NCI-H2107 treated with DMSO at 0.1 percent for 48 hours (cell line): ENCODE results near the gene UFSP2.

Experiments
- DNase-seq: peaks from one replicate; lab custom pipeline; 2025; ENCODE audit not compliant: unreplicated experiment; lab: John Stamatoyannopoulos, UW

The UFSP2 gene

DNA sequence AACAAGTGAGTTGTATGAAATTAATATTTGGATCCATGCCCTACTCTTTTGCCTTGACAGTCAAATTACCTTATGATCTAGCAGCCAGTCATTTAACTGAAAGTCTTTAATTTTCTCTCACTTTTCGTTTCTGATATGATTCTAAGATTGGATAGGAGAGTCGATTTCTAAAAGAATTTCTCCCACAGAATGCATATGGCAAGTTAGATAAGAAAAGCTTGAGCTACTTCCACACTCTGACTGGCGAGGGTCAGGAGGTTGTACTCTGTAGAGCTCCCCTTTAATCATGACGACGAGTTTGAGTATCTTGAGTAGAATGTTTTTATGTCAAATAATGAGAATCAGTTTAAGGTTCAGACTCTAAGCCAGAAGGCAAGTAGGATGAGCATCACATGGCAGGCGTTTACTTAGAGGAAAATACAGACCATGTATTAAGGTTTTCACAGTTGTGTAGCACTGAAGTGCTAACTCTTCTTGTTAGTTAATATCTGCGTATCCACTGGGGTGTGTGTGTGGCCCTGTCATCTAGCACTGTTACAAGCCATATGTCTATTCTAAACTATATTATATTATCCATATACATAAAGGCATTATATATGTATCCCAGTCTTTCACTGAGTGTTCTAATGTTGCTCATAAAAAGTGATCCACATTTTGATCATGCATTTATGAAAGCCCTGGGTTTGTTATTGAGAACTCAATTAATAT lies 67.9 kb downstream of the UFSP2 start:
- DNase-seq = no peak

DNA sequence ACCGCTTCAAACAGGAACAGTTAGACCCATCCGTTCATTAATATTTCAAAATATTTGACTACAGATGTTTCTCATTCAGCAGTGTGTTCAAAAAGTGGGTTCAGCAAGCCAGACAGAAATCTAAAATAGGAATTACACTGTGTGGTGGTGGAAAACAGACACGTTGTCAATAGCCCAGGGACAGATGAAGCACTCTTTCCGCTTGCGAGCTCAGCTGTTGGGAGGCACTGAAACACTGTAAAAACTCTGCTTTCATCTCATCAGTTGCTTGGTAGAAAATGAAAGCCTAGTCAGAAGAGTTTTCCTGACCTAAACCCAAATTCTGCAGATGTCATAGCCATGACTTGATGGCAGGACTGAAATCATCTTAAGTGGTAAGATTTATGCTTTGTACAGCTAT lies 68.6 kb downstream of the UFSP2 start:
- no peak for DNase-seq

DNA sequence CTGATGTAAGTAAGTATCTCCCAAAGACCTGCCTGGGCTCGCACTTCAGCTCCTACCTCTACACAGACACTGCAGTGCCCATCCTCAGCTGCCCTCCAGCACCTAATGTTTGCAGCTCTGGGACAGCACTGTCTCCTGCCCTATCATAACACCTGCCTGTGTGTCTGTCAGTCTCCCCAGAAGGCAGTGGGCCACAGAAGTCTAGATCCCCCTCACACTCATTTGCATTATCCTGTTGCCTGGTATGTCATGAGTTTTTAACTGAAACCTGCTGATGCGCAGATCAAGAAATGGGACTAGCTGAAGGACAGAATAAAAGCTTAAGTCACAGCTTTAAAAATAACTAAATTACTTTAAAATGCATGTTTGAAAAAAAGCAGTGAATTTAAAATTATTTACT lies 73.0 kb downstream of the UFSP2 start:
- no peak for DNase-seq

- DNase-seq = no peak
These were observed 73.6 kb downstream of the UFSP2 start for GRCh38 chr4:185352202-185352601.

- no peak for DNase-seq
These were observed 74.1 kb downstream of the UFSP2 start for GRCh38 chr4:185351691-185352090.
